ENCODE data around the gene PTH.

PTH gene

GRCh38 chr11:13448876-13449275 is 46.9 kb downstream of the PTH start:
- DNase-seq: peak; percentile 70

- DNase-seq: no peak
These were observed 49.4 kb downstream of the PTH start for GRCh38 chr11:13446444-13446843.

- no peak for DNase-seq
These were observed 50.2 kb downstream of the PTH start for GRCh38 chr11:13445588-13445987.

Data from hematopoietic multipotent progenitor cell treated with erythropoietin and hydrocortisone succinate and interleukin-3 and kit ligand, for 4 days (in vitro differentiated cells).